HG03045 (cell line): ENCODE results near the gene RIPOR2.
"Not testable (repeated sequence)": the region's sequence is repeated elsewhere in the genome, so short reads cannot be mapped to it uniquely, and the experiment has no call there.

Experiments used
- ATAC-seq: cut with Tn5 transposase; IDR thresholded peaks from one replicate; pipeline ENCODE4 v1.9.1; 2021; ENCODE audit warnings: mild to moderate bottlenecking, moderate library complexity; ENCODE audit not compliant: unreplicated experiment

RIPOR2 gene

GRCh38 chr6:24877747-24878146 is 58.0 kb downstream of the RIPOR2 start:
- ATAC-seq: not testable (repeated sequence)

GRCh38 chr6:24876499-24877465 is 59.0 kb downstream of the RIPOR2 start:
- ATAC-seq: no peak

- ATAC-seq: no peak
Measured at GRCh38 chr6:24875534-24875901, 60.2 kb downstream of the RIPOR2 start.

DNA sequence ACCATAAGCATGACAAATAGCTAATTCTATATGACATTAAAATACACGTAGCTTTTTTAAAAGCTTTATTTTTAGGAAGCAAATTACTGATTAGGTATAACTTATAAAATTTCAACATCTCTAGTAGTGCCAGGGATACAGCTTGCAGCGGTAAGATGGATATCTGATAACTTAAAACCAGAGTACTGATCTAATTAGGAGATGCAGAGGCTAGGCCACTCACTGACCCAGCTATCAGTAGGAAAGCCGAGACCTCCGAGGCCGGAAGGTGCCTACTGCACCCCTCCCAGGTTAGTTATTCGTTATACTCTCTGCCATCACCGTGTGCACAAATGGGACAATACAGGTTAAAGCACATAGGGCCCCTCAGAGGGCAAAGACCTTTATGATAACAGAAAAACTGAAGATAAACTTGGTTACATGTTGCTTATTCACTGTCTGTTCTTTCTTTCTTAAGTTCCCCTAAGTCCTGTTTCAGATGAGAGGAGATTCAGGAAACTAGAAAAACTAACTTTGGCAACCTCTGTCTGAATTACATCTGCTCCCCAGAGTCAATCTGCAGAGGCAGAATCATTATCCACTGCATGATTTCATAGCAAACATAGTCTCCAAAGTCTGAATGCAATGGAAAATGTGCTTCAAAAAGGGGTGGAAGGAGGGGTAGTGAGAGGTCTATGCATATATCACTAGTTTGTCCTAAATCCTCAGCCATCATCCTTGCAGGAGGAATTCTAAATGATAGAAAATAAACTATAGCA is 60.8 kb downstream of the RIPOR2 start:
- ATAC-seq: no peak

DNA sequence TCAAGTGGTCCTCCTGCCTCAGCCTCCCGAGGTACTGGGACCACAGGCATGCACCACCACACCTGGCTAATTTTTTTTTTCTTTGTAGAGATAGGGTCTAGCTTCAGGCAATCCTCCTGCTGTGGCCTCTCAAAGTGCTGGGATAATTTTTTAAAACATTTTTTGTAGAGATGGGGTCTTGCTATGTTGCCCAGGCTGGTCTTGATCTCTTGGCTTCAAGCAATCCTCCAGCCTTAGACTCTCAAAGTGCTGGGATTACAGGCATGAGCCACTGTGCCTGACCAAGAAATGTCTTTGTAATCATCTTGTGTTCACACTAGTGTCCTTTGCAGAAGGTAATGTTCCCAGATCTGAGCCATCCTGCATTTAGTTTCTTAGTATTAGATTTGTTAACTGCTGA is 61.6 kb downstream of the RIPOR2 start:
- ATAC-seq: no peak

- ATAC-seq: no peak
Measured at GRCh38 chr6:24872779-24873178, 63.0 kb downstream of the RIPOR2 start.

DNA sequence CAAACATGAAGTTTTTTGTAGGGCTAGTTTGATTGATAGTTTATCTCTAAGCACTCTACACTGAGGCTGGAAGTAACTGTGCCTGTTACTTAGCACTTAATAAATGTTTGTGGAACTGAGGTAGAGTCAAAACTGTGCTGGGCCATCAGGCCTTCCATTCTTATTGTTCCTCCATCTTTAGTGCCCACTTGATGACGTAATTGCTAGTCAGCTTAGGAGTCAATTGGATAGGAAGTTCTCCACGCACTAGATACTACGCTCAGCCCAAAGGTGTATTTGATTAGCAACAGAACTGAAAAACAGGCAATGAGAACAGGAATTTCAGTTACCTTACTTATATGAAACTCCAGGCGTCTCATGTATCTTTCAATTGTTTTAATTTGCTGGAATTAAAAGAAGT is 67.0 kb downstream of the RIPOR2 start:
- ATAC-seq: no peak

DNA sequence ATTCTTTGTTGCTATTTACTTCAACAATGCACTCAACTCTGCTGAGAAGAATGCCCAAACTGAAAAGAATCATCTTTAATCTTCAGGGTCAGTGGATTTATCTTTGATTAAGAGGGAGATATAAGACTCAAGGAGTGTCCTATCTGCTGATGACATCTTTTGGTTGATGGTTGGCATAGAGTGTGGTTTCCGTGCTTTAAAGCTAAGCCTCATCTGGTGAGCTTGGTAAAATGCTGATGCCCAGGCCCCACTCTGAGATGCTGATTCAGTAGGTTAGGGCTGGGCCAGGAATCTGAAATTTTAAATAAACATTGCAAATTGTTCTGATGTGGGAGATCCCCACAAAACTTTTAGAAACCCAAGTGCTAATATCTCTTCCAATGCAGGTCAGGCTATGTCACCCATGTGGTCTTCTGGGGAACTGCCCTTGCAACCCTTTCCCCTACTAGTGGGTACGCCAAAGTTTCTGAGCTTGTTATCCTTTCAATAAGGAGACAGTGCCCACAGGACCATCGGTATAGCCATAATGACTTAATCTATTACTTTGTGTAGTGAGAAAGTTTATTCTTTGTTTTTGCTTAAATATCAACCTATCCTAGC is 68.6 kb downstream of the RIPOR2 start:
- ATAC-seq: no peak

DNA sequence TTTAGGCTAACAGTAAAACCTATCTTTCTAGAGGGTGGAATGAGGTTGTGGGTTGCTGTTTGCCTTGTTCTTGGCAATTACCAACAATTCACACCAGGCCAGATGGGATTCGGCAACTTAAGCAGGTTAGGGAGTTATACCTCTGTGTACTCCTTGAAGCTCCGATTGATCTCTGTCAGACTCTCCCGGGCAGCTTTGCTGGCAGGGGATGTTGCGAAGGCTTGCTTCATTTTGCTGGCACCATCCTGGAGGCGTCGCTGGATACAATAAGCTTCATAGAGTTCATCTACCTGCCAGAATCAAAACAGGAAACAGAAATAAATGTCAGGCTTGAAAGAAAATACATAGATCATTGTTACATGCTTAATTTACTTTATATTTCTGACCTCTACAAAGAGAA is 70.6 kb downstream of the RIPOR2 start:
- ATAC-seq: no peak

GRCh38 chr6:24864343-24864742 is 71.4 kb downstream of the RIPOR2 start:
- ATAC-seq: no peak

DNA sequence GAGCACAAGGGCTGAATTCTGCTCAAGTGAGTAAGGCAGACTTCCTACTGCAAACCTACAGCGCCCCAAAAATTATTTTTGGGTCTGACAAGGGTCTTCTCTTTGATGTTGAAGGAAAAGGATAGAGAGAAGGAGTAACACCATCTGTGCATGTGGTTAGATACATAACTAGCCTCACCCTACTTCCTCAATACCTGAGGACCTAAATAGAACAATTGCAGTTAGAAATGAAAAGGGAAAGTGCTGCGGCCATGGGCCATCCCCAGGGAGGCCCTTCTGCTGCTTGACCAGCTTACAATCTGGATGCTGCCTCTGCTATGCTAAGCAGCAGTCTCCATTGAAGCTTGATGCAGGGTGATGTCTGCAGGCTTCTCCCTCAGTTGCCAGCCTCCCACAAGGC is 73.8 kb downstream of the RIPOR2 start:
- ATAC-seq: no peak

DNA sequence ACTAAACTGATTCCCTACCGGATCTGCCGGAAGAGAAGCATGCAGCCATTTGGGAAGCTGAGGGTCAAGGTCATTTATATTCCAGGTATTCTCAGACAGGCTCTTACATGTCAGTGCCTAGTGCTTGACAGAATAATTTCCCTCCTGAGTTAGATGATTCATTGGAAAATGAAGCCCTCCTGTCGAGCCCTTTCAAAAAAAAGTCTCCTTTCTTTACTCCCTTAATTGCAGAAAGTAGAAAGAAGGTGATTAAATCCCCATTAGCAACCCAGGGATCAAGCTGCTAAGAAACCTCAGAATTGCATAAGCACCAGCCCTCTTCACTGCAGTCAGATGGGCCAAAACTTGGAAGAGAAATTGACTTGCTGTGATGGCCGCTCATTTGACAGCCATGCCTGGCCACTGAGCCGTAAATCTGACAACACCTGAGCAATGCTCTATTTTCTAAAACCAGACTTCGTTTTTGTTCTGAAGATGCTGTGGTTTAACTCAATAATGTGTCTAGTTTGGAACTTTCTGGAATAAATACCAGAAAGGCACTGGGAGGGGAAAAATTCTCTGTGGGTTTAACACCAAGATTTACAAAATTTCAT is 76.1 kb downstream of the RIPOR2 start:
- ATAC-seq: no peak

DNA sequence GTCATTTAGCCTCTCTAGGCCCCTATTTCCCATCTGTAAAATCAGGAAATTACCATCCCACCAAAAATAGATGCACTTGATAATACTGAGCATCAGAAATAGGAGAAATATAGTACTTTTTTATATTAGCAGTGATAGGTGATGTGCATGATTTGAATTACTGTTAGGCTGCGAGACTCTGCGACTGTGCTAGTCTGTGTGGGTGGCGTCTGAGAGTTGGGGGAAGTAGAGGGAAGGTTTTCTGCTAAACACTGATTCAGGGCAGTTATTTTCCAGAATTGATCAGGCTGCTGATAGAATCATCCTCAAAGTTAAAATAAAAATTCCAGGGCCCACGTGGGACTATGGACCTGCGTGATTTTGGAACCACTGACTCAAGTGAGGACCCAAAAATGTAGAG is 76.6 kb downstream of the RIPOR2 start:
- ATAC-seq: no peak

- peak; percentile 60 for ATAC-seq
Measured at GRCh38 chr6:24858177-24858653, 77.5 kb downstream of the RIPOR2 start.

DNA sequence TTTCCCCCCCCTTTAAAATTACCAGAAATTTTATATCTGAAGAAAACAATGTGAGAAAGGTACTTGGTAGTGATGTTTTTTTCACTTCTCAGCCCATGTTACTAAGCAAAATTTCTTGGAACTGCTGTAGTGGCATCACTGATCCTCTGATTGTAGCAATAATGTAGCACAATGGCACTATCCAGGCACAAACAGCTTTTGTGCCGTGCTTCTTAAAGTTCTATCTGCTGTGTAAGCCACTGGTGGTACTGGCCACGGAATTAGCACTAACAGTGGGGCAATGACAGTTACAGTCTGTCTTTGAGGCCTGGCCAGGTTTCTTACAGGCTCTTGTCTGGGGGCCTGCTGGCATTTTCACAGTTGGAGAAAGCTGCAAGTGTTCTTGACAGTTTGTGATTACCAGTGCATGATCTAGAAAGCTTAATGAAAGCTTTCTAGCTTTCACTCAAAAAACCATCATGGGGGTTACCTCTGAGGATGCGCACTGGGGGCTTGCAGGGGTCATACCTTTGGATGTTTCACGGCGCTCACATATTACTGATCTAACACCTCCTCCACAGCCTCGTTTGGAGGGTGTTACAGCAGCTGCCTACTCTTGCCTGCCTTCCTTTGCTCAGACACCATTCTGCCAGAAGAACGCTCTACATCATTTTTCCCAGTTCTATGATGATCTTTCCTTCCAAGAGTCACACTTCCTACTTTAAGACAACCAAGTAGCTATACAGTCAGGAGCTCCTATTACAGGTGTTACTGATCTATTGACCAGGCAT is 78.7 kb downstream of the RIPOR2 start:
- no peak for ATAC-seq

DNA sequence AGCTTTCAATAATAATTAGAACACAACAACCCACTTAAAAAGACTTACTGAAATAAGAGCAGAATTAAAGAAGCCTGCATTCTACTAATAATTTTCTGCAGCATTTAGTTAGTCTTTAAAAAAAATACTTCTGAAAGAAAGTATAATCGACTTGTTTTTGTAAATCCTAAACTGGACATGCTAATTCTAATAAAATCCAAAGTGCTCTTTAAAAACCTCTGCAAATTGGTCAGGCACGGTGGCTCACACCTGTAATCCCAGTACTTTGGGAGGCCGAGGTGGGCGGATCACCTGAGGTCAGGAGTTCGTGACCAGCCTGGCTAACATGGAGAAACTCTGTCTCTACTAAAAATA is 79.5 kb downstream of the RIPOR2 start:
- no peak for ATAC-seq

DNA sequence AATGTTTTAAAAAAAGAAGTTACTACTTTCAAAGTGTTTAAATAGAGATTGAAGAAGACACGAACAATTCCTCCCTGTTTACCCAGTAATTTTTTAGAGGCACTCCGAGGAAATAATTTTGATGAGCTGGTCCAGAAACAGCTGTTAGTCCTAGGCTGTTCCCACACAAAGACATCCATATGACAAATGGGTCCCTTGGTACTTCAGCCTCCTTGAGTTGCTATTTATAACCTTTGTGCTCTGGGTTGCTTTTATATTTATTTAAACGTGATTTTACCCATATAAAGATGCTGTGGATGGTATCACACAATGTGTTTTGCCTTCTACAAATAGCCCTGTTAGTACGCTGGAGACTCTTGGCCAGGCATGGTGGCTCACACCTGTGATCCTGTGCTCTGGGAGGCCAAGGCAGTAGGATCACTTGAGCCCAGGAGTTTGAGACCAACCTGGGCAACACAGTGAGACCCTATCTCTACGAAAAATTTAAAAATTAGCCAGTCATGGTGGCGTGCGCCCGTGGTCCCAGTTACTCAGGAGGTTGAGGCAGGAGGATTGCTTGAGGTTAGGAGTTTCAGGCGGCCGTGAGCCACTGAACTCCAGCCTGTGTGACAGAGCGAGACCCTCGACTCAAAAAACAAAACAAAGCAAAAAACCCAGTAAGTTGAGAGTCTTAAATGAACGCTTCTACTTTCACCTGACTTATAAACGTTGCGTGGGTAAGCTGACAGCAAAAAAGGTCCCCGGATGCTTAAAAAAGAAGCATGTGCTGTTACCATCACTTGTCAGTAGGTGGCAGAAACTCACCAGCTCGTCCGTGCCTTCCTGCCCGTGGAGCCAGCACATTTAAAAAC is 80.1 kb downstream of the RIPOR2 start:
- ATAC-seq: no peak

- ATAC-seq: no peak
Measured at GRCh38 chr6:24854077-24854666, 81.6 kb downstream of the RIPOR2 start.

GRCh38 chr6:24851086-24851485 is 84.7 kb downstream of the RIPOR2 start:
- ATAC-seq: no peak
